Activated T-cell treated with anti-CD3 and anti-CD28 coated beads, Interleukin-2, amount 50 U/mL, for 24 hours (primary cell): ENCODE results near the gene UBASH3A.

Experiments
- DNase-seq: peaks from one replicate; pipeline ENCODE4 v3.0.0-alpha.2; 2020
- H3K27ac Mint-ChIP-seq: 2 replicates; pipeline ENCODE4 v1.8.0; 2020; ENCODE audit warnings: mild to moderate bottlenecking, mixed read lengths
- H3K27me3 Mint-ChIP-seq: 2 replicates; pipeline ENCODE4 v1.8.0; 2020; ENCODE audit warnings: mixed read lengths
- H3K36me3 Mint-ChIP-seq: 2 replicates; pipeline ENCODE4 v1.8.0; 2020; ENCODE audit warnings: low read depth, mixed read lengths
- H3K4me1 Mint-ChIP-seq: 2 replicates; pipeline ENCODE4 v1.8.0; 2020; ENCODE audit warnings: low read depth, mixed read lengths
- H3K4me3 Mint-ChIP-seq: 2 replicates; pipeline ENCODE4 v1.8.0; 2020; ENCODE audit warnings: mild to moderate bottlenecking, moderate library complexity, mixed read lengths
- H3K9me3 Mint-ChIP-seq: 2 replicates; pipeline ENCODE4 v1.8.0; 2020; ENCODE audit warnings: mixed read lengths

The UBASH3A gene

GRCh38 chr21:42456457-42456856 lies 52.8 kb downstream of the UBASH3A start:
- Mint-ChIP-seq H3K9me3 (no peaks in the 10 kb centered on the region), H3K4me1 (peaks cover 47% of the 10 kb centered on the region), H3K36me3 (no peaks in the 10 kb centered on the region), H3K4me3 (no peak overlapping the region), H3K27me3 (no peaks in the 10 kb centered on the region), H3K27ac (peak overlapping the region; percentile 83)
- peak; percentile 56 for DNase-seq

- no peak for DNase-seq
- Mint-ChIP-seq H3K4me3 (no peak overlapping the region), H3K27ac (no peak overlapping the region), H3K27me3 (no peaks in the 10 kb centered on the region), H3K9me3 (no peaks in the 10 kb centered on the region), H3K36me3 (no peaks in the 10 kb centered on the region), H3K4me1 (peaks cover 62% of the 10 kb centered on the region)
Observed at GRCh38 chr21:42459082-42459460, 55.4 kb downstream of the UBASH3A start.

- no peaks in the 10 kb centered on the region for H3K36me3 Mint-ChIP-seq
- no peaks in the 10 kb centered on the region for H3K27me3 Mint-ChIP-seq
- H3K27ac Mint-ChIP-seq: no peak overlapping the region
- H3K9me3 Mint-ChIP-seq: no peaks in the 10 kb centered on the region
- peaks cover 68% of the 10 kb centered on the region for H3K4me1 Mint-ChIP-seq
- DNase-seq: peak; percentile 27
- no peak overlapping the region for H3K4me3 Mint-ChIP-seq
Observed at GRCh38 chr21:42459546-42460215, 56.0 kb downstream of the UBASH3A start.

- no peaks in the 10 kb centered on the region for H3K36me3 Mint-ChIP-seq
- peak overlapping the region; percentile 44 for H3K4me3 Mint-ChIP-seq
- no peaks in the 10 kb centered on the region for H3K9me3 Mint-ChIP-seq
- peak; percentile 51 for DNase-seq
- H3K4me1 Mint-ChIP-seq: peaks cover 72% of the 10 kb centered on the region
- H3K27ac Mint-ChIP-seq: peak overlapping the region; percentile 11
- H3K27me3 Mint-ChIP-seq: no peaks in the 10 kb centered on the region
Observed at GRCh38 chr21:42460391-42461184, 56.9 kb downstream of the UBASH3A start.

GRCh38 chr21:42461185-42461520 lies 57.5 kb downstream of the UBASH3A start:
- Mint-ChIP-seq H3K9me3 (no peaks in the 10 kb centered on the region), H3K4me1 (peaks cover 70% of the 10 kb centered on the region), H3K36me3 (no peaks in the 10 kb centered on the region), H3K4me3 (peak overlapping the region; percentile 1), H3K27me3 (no peaks in the 10 kb centered on the region), H3K27ac (peak overlapping the region; percentile 11)
- no peak for DNase-seq

- H3K4me1 Mint-ChIP-seq: peaks cover 65% of the 10 kb centered on the region
- H3K9me3 Mint-ChIP-seq: no peaks in the 10 kb centered on the region
- peak; percentile 28 for DNase-seq
- no peaks in the 10 kb centered on the region for H3K36me3 Mint-ChIP-seq
- H3K27ac Mint-ChIP-seq: no peak overlapping the region
- H3K27me3 Mint-ChIP-seq: no peaks in the 10 kb centered on the region
- H3K4me3 Mint-ChIP-seq: no peak overlapping the region
Observed at GRCh38 chr21:42461881-42462877, 58.5 kb downstream of the UBASH3A start.

- Mint-ChIP-seq H3K27ac (peak overlapping the region; percentile 88), H3K27me3 (no peaks in the 10 kb centered on the region), H3K36me3 (no peaks in the 10 kb centered on the region), H3K4me3 (peak overlapping the region; percentile 9), H3K4me1 (peaks cover 68% of the 10 kb centered on the region), H3K9me3 (no peaks in the 10 kb centered on the region)
- peak; percentile 79 for DNase-seq
Observed at GRCh38 chr21:42463861-42464515, 60.3 kb downstream of the UBASH3A start.

GRCh38 chr21:42465008-42465802 lies 61.5 kb downstream of the UBASH3A start:
- peak; percentile 29 for DNase-seq
- Mint-ChIP-seq H3K4me1 (peaks cover 68% of the 10 kb centered on the region), H3K9me3 (no peaks in the 10 kb centered on the region), H3K27ac (no peak overlapping the region), H3K27me3 (no peaks in the 10 kb centered on the region), H3K4me3 (no peak overlapping the region), H3K36me3 (no peaks in the 10 kb centered on the region)

GRCh38 chr21:42465803-42466127 lies 62.1 kb downstream of the UBASH3A start:
- Mint-ChIP-seq H3K36me3 (no peaks in the 10 kb centered on the region), H3K27ac (no peak overlapping the region), H3K4me1 (peaks cover 63% of the 10 kb centered on the region), H3K9me3 (no peaks in the 10 kb centered on the region), H3K4me3 (no peak overlapping the region), H3K27me3 (no peaks in the 10 kb centered on the region)
- no peak for DNase-seq

- Mint-ChIP-seq H3K9me3 (no peaks in the 10 kb centered on the region), H3K4me3 (no peak overlapping the region), H3K36me3 (no peaks in the 10 kb centered on the region), H3K27me3 (no peaks in the 10 kb centered on the region), H3K4me1 (peaks cover 54% of the 10 kb centered on the region), H3K27ac (no peak overlapping the region)
- DNase-seq: peak; percentile 17
Observed at GRCh38 chr21:42466700-42467099, 63.0 kb downstream of the UBASH3A start.

GRCh38 chr21:42467140-42467983 lies 63.7 kb downstream of the UBASH3A start:
- peak; percentile 25 for DNase-seq
- H3K27me3 Mint-ChIP-seq: no peaks in the 10 kb centered on the region
- peaks cover 47% of the 10 kb centered on the region for H3K4me1 Mint-ChIP-seq
- H3K27ac Mint-ChIP-seq: no peak overlapping the region
- no peaks in the 10 kb centered on the region for H3K36me3 Mint-ChIP-seq
- H3K4me3 Mint-ChIP-seq: no peak overlapping the region
- no peaks in the 10 kb centered on the region for H3K9me3 Mint-ChIP-seq

- Mint-ChIP-seq H3K27me3 (no peaks in the 10 kb centered on the region), H3K9me3 (no peaks in the 10 kb centered on the region), H3K36me3 (no peaks in the 10 kb centered on the region), H3K4me1 (peaks cover 36% of the 10 kb centered on the region), H3K27ac (no peak overlapping the region), H3K4me3 (no peak overlapping the region)
- no peak for DNase-seq
Observed at GRCh38 chr21:42468491-42469131, 64.9 kb downstream of the UBASH3A start.
